ENCODE results near the gene TBC1D5.

Gene TBC1D5

GRCh38 chr3:17573396-17573795 lies 169.0 kb downstream of the TBC1D5 start:
- TF ChIP-seq FOXP2 (optimal IDR thresholded peaks at IDR 0.05; ENCODE audit: borderline replicate concordance, extremely low read depth, extremely low read length, insufficient read depth), result no peak
- TF ChIP-seq REST (IDR thresholded peaks at IDR 0.05; ENCODE audit: insufficient read depth in 1 of 2, low read depth in 2 of 2, low read length in 2 of 2), result no peak
- TF ChIP-seq SIN3A (IDR thresholded peaks at IDR 0.05; ENCODE audit: borderline replicate concordance, insufficient read depth, low read length), result no peak
- no peak for TF ChIP-seq POLR2AphosphoS5 (IDR thresholded peaks at IDR 0.05; ENCODE audit: low read depth, low read length)
- TF ChIP-seq TAF1 (IDR thresholded peaks at IDR 0.05; ENCODE audit: borderline replicate concordance, insufficient read depth, low read length), result no peak

- TF ChIP-seq POLR2AphosphoS5 (IDR thresholded peaks at IDR 0.05; ENCODE audit: low read depth, low read length) (no peak), TAF1 (IDR thresholded peaks at IDR 0.05; ENCODE audit: borderline replicate concordance, insufficient read depth, low read length) (no peak), FOXP2 (optimal IDR thresholded peaks at IDR 0.05; ENCODE audit: borderline replicate concordance, extremely low read depth, extremely low read length, insufficient read depth) (no peak), SIN3A (IDR thresholded peaks at IDR 0.05; ENCODE audit: borderline replicate concordance, insufficient read depth, low read length) (no peak), REST (IDR thresholded peaks at IDR 0.05; ENCODE audit: insufficient read depth in 1 of 2, low read depth in 2 of 2, low read length in 2 of 2) (no peak)
Measured at GRCh38 chr3:17571686-17572085, 170.7 kb downstream of the TBC1D5 start.

DNA sequence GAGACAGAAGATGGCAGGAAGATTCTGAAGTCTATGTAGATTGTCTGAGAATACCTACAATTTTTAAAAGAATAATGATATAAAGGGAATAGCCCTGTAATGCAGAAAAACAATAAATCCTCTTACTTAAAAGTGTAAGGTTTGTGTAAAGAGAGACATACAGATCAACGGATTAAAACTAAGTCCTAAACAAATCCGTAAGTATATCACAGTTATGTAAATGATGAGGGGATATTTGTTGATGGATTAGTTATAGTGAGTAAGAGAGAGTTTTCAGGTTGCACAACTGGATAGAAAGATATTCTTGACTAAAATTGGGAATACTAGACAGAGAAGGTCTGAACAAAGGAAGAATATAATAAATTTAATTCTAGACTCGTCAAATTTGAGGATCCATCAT lies 179.6 kb downstream of the TBC1D5 start:
- TF ChIP-seq FOXP2 (optimal IDR thresholded peaks at IDR 0.05; ENCODE audit: borderline replicate concordance, extremely low read depth, extremely low read length, insufficient read depth) (no peak), SIN3A (IDR thresholded peaks at IDR 0.05; ENCODE audit: borderline replicate concordance, insufficient read depth, low read length) (no peak), REST (IDR thresholded peaks at IDR 0.05; ENCODE audit: insufficient read depth in 1 of 2, low read depth in 2 of 2, low read length in 2 of 2) (no peak), POLR2AphosphoS5 (IDR thresholded peaks at IDR 0.05; ENCODE audit: low read depth, low read length) (no peak), TAF1 (IDR thresholded peaks at IDR 0.05; ENCODE audit: borderline replicate concordance, insufficient read depth, low read length) (no peak)

DNA sequence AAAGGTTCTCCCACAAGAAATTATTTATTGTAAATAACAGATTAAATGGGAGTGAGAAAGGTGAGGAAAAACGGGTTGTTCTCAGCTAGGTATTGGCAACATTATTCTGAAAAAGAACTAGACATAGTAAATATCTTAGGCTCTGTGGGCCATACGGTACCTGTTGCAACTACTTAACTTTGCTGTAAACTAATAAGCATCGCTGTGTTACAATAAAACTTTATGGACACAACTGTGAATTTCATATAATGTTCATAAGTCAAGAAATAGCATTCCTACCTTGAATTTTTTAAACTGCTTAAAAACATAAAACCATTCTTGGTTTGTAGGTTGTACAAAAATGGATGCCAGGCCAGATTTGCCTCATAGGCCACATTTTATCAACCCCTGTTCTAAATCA lies 183.9 kb downstream of the TBC1D5 start:
- TF ChIP-seq POLR2AphosphoS5 (IDR thresholded peaks at IDR 0.05; ENCODE audit: low read depth, low read length), result no peak
- no peak for TF ChIP-seq TAF1 (IDR thresholded peaks at IDR 0.05; ENCODE audit: borderline replicate concordance, insufficient read depth, low read length)
- no peak for TF ChIP-seq FOXP2 (optimal IDR thresholded peaks at IDR 0.05; ENCODE audit: borderline replicate concordance, extremely low read depth, extremely low read length, insufficient read depth)
- TF ChIP-seq SIN3A (IDR thresholded peaks at IDR 0.05; ENCODE audit: borderline replicate concordance, insufficient read depth, low read length), result no peak
- no peak for TF ChIP-seq REST (IDR thresholded peaks at IDR 0.05; ENCODE audit: insufficient read depth in 1 of 2, low read depth in 2 of 2, low read length in 2 of 2)

Measured in PFSK-1 (cell line).